HG03442 (cell line): Measurements from ENCODE around the gene GOLIM4.
A peak's percentile ranks its signal among the peaks of the same experiment; 100 is the strongest.
"Not testable (repeated sequence)": the region's sequence is repeated elsewhere in the genome, so short reads cannot be mapped to it uniquely, and the experiment has no call there.

ENCODE experiments used
- ATAC-seq: cut with Tn5 transposase; IDR thresholded peaks from one replicate; pipeline ENCODE4 v1.9.1; 2021; ENCODE audit warnings: mild to moderate bottlenecking, moderate library complexity; ENCODE audit not compliant: unreplicated experiment

GOLIM4 gene, protein sequence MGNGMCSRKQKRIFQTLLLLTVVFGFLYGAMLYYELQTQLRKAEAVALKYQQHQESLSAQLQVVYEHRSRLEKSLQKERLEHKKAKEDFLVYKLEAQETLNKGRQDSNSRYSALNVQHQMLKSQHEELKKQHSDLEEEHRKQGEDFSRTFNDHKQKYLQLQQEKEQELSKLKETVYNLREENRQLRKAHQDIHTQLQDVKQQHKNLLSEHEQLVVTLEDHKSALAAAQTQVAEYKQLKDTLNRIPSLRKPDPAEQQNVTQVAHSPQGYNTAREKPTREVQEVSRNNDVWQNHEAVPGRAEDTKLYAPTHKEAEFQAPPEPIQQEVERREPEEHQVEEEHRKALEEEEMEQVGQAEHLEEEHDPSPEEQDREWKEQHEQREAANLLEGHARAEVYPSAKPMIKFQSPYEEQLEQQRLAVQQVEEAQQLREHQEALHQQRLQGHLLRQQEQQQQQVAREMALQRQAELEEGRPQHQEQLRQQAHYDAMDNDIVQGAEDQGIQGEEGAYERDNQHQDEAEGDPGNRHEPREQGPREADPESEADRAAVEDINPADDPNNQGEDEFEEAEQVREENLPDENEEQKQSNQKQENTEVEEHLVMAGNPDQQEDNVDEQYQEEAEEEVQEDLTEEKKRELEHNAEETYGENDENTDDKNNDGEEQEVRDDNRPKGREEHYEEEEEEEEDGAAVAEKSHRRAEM

GRCh38 chr3:168095611-168096209, at the start of gene GOLIM4:
TSS of gene GOLIM4 (minus strand) at chr3:168095924. CDS start at chr3:168095285, 639 bp downstream.
- ATAC-seq: peak; percentile 80

DNA sequence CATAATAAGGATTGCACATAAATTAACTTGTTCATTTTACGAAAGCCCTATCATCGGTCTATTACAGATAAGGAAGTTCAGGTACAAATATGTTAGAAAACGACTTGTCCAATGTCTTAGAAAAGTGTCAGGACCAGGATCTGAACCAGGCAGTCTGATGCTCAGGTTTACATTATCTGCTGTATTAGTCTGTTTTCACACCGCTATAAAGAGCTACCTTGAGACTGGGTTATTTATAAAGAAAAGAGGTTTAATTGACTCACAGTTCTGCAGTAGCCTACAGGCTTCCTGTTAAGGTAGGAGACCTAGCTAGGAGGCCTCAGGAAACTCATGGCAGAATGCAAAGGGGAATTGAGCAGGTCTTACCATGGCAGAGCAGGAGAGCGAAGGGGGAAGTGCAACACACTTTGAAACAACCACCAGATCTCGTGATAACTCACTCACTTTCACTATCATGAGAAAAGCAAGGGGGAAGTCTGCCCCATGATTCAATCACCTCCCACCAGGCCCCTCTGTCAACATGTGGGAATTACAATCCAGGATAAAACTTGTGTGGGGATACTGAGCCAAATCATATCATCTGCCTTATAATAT, 45.8 kb upstream of the GOLIM4 start:
- ATAC-seq: no peak

DNA sequence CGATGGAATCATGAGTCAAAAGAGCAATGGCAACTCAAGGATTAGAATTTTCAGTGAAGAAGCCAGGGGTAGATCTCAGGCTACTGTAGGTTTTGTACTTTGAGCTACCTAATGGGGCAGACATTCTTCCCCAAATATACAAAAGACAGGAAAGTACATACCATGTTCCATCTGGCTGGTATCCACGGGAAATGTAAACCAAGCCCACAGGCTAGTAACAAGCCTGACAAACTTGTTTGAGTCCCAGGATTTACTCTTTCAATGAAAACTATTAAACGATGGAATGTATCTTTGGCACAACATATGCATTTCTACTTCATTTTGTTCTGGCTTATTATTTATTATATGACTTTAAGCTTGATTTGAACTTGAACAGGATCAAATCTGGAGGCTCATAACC, 44.2 kb upstream of the GOLIM4 start:
- no peak for ATAC-seq

DNA sequence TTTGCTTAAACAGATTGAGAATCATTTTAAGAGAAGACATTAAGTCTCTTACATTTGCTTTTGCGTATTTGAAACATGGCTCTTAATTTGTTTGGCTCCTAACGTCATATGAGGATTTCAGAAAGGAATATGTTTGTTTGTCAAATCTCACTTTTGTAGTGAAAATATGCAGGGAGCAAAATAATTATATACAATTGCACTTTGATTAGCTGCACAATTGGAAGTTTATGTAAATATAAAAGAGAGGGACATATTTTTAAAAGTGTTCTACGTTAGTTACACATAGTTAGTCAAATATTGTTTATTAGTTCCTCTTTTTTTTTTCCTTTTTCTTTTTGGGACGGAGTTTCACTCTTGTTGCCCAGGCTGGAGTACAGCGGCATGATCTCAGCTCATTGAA, 42.7 kb upstream of the GOLIM4 start:
- ATAC-seq: no peak

- ATAC-seq: peak; percentile 81
Observed at GRCh38 chr3:168134931-168135330, 39.2 kb upstream of the GOLIM4 start.

DNA sequence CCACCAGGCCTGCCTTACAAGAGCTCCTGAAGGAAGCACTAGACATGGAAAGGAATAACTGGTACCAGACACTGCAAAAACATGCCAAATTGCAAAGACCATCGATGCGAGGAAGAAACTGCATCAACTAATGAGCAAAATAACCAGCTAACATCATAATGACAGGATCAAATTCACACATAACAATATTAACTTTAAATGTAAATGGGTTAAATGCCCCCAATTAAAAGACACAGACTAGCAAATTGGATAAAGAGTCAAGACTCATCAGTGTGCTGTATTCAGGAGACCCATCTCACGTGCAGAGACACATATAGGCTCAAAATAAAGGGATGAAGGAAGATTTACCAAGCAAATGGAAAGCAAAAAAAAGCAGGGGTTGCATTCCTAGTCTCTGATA, 34.5 kb upstream of the GOLIM4 start:
- not testable (repeated sequence) for ATAC-seq

DNA sequence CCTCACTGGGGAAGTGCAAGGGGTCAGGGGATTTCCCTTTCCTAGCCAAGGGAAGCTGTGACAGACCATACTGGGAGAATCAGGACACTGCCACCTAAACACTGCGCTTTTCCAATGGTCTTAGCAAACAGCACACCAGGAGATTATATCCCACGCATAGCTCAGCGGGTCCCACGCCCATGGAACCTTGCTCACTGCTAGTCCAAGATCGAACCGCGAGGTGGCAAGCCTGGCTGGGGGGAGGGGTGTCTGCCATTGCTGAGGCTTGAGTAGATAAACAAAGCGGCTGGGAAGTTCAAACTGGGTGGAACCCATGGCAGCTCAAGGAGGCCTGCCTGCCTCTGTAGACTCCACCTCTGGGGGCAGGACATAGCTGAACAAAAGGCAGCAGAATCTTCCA, 32.7 kb upstream of the GOLIM4 start:
- ATAC-seq: not testable (repeated sequence)

DNA sequence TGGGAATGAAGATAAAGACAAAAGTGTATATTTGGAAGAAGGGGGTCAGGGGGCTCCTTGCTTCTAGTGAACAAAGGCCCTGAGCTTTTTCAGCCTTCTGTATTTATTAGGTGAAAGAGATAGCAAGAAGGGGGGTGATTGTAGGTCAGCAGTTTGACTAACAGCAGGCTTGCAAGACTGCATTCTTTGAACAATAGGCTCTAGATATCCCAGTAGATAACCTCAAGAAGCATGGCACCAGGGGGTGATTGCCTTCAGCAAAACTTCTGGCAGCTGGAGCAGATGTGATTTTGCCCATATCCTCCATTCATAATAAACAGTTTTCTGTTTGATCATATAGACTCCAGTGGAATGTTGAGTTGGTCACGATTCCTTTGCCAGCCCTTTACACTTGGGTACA, 31.7 kb upstream of the GOLIM4 start:
- no peak for ATAC-seq

DNA sequence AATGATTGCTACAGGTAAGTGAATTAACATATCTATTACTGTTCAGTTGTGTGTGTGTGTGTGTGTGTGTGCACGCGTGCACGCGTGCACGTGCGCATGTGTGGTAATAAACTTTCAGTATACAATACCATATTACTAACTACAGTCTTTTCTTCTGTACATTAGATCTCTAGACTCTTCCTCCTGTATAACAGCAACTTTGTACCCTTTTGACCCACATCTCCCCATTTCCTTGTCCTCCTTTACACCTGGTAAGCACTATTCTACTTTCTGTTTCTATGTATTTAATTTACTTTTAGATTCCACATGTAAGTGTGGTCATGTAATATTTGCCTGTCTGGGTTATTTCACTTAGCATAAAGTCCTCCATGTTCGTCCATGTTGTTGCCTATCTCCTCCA, 29.1 kb upstream of the GOLIM4 start:
- no peak for ATAC-seq

GRCh38 chr3:168124291-168124690, 28.6 kb upstream of the GOLIM4 start:
- no peak for ATAC-seq

GRCh38 chr3:168123201-168124176, 27.8 kb upstream of the GOLIM4 start:
- no peak for ATAC-seq

- ATAC-seq: no peak
Observed at GRCh38 chr3:168121184-168122017, 25.7 kb upstream of the GOLIM4 start.

DNA sequence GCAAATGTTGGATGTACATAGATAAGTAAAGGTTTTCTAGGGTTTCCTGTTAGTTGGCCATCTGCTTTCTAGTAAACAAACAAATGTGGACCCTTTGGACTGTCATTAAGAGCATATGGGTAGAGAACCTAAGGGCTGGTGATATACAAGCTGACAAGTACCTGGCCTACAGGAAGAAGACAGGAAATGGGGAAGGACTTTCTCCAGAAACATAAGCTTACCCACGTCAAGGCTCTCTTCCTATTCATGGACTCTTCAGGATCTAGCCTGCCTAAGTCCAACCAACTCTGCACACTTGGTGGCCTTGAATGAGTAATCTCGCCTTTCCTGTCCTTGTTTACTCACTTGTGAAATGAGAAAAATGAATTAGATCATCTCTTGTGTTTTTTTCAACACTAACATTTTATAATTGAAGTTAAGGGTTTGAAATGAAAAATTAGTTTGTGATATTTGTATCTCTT, 22.2 kb upstream of the GOLIM4 start:
- no peak for ATAC-seq

DNA sequence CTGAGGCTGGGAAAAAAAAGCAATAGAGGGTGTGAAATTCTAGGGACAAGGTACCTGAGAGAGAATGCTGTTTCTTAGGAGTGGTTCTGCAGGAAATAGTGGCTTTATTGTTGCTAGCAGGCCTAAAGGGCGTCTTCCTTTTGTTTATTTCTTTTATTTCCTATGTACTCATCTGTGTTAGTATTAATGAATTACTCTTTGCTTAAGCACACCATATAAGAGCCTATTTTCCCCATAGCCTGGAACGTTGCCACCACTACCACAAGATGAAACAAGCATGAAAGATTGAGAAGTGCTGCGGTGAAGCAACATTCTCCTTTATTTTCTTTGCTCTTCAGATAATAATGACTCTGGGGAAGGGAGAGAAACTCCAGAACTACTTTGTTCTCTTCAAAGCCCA, 21.3 kb upstream of the GOLIM4 start:
- ATAC-seq: no peak

DNA sequence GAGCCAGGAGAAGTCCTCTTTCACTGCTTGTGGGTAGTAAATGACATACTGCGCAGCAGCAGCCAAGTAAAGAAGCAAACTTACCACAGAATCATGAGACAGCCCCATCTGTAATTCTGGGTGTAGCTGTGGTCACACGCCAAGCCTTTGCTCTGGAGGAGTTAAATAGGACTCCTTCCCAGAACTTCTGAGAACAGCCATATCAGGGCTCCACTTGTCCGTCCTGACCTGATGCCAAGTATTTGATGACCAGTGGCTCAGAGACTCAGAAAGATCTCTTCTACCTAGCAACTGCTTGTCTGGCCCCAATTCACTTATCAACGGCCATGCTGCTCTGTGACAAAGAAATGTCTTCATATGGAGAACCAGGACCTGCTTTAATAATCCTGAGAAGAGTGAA, 20.6 kb upstream of the GOLIM4 start:
- no peak for ATAC-seq

DNA sequence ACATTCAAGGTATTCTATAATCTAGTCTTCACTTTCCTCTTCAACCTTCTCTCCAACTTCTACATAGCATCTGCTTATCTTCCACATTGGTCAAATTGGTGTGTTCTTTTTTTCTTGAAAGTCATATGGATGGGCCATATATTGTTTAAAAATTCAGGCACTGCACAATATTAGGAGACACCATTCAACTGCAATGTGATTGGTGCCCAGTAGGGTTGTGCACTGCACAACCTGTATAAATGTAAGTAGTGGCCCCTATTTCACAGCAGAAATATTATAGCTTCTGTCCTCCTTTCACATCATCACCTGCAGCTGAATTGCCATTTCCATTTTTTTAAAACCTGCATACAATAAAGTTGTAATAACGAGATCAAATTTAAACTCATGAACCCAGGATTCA, 18.1 kb upstream of the GOLIM4 start:
- no peak for ATAC-seq

- ATAC-seq: no peak
Observed at GRCh38 chr3:168112894-168113293, 17.2 kb upstream of the GOLIM4 start.

DNA sequence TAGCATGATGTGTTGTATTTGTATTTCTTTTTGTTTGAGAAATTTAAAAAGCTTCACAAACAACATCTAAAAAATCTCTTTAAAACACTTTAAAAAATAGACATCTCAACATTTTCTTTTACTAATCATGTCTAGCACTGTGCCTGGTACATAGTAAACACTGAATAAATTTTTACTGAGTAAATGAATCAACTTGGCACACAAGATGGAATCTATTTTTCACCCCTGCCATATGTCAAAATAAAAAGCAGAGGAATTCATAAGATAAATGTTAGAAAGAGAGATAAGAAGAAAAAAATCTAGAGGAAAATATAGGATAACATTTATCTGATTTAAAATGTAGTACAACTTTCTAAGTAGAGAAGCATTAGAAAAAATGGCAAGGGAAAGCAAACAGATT, 8.6 kb upstream of the GOLIM4 start:
- no peak for ATAC-seq

GRCh38 chr3:168102735-168103410, 7.1 kb upstream of the GOLIM4 start:
- no peak for ATAC-seq
